ENCODE measurements around the gene ZFYVE26.
A peak's percentile ranks its signal among the peaks of the same experiment; 100 is the strongest.
"Not testable (repeated sequence)": the region's sequence is repeated elsewhere in the genome, so short reads cannot be mapped to it uniquely, and the experiment has no call there.

The ZFYVE26 gene

GRCh38 chr14:67833403-67833802 is 17.0 kb upstream of the ZFYVE26 start:
- FAIRE-seq, result no peak
- DNase-seq (ENCODE audit: insufficient read length, low spot score), result no peak
- no peak for TF ChIP-seq CTCF (IDR thresholded peaks at IDR 0.05; ENCODE audit: insufficient read depth, missing control alignments)

GRCh38 chr14:67831113-67831512 is 14.7 kb upstream of the ZFYVE26 start:
- FAIRE-seq (no peak), DNase-seq (ENCODE audit: insufficient read length, low spot score) (no peak)
- TF ChIP-seq CTCF (IDR thresholded peaks at IDR 0.05; ENCODE audit: insufficient read depth, missing control alignments), result no peak

GRCh38 chr14:67821121-67821520 is 4.7 kb upstream of the ZFYVE26 start:
- FAIRE-seq (no peak), DNase-seq (ENCODE audit: insufficient read length, low spot score) (no peak)
- TF ChIP-seq CTCF (IDR thresholded peaks at IDR 0.05; ENCODE audit: insufficient read depth, missing control alignments), result no peak

DNA sequence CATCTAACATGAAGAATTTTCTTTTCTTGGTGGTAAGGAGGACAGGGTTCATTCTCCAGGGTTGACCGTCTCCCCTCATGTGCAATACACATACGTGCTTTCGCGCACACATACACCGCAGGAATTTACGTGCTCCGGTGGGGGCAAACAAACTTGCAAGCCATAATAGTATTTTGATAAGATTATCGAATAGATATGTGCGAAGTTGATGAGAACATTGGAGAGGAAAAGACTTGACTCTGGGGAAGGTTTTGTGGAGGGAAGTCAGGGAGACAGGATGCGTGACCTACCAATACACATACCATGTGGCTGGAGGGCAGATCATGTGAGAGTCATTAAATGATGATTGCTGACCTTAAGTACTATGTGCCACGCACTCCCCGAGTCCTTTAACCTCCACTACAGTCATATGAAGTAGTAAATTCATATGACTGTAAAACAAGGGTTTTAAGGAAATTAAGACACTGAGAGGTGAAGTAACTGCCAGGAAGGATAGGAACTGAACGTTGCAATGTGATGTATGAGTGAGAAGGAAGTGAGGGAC is 4.1 kb upstream of the ZFYVE26 start:
- DNase-seq (ENCODE audit: insufficient read length, low spot score) (no peak), FAIRE-seq (no peak)
- TF ChIP-seq CTCF (IDR thresholded peaks at IDR 0.05; ENCODE audit: insufficient read depth, missing control alignments), result no peak

DNA sequence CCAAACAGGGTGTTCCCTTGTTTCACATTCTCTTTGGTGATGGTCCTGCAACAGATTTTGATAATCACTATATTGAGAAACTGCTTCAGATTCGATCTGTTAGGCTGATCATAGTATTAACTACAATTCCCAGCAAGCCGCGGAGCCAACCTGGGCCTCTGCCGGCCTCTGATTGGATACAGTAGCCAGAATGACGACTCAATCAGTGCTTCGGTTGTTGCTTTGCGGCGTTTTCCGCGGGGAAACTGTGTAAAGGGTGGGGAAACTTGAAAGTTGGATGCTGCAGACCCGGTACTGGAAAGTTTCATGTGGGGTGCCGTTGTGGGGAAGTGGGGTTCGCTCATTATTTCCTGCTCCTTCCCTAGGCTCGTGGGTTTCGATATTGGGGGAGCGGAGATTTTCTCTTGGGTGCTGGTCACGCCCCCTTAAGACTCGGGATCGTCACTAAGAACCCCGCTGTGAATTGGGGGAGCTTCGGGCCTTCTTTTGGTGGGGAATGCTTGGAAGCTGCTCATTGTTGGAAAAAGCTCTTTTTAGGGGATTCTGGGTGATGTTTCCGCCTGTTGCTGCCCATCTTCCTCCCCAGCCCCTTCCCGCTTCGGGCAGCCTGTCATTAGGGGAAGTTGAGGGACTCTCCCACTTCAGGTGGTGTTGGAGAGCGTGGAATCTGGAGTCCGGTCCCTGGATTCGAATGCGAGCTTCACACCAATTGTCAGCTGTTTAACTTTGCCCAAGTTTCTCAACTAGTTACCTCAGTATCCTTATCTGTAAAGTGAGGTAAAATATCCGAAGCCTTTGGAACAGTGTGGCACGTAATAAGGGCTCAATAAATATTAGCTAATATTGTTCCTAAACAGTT is 3.4 kb upstream of the ZFYVE26 start, which contains the start of gene RAD51B:
Gene RAD51B, plus strand, starts transcription at position 217 of the 859 bp plus-strand sequence.
- TF ChIP-seq CTCF (IDR thresholded peaks at IDR 0.05; ENCODE audit: insufficient read depth, missing control alignments), result no peak
- FAIRE-seq (no peak), DNase-seq (ENCODE audit: insufficient read length, low spot score) (peak; percentile 68)

- DNase-seq (ENCODE audit: insufficient read length, low spot score); FAIRE-seq: not testable (repeated sequence)
Observed at GRCh38 chr14:67818476-67818875, 2.1 kb upstream of the ZFYVE26 start.

GRCh38 chr14:67817750-67818438 is 1.5 kb upstream of the ZFYVE26 start:
- TF ChIP-seq CTCF (IDR thresholded peaks at IDR 0.05; ENCODE audit: insufficient read depth, missing control alignments), result no peak
- no peak for DNase-seq (ENCODE audit: insufficient read length, low spot score)
- no peak for FAIRE-seq
